Keratinocyte (primary cell): ENCODE results near the gene STN1. TPM values are rescaled to one million over a fixed set of nuclear protein-coding genes. Genes with fewer than 3 reads are reported as not detected.

Source experiments
- DNase-seq: peaks from one replicate; pipeline ENCODE4 v3.0.0-alpha.2; 2011; ENCODE audit warnings: low read depth, missing footprints, low spot score
- FAIRE-seq: peaks from 2 replicates; lab custom pipeline; 2011; peaks lifted over from hg19 to GRCh38; lab: Jason Lieb, UNC
- H2AFZ ChIP-seq: 2 replicates; pipeline ENCODE4 v1.6.0; 2012; ENCODE audit warnings: low read length, control low read depth, inconsistent platforms; ENCODE audit not compliant: control insufficient read depth
- H3K27ac ChIP-seq: 2 replicates; pipeline ENCODE4 v1.5.1; 2011; ENCODE audit warnings: low read length; ENCODE audit not compliant: control insufficient read depth, insufficient read depth
- H3K27me3 ChIP-seq: 3 replicates; pipeline ENCODE4 v1.6.0; 2011; ENCODE audit warnings: low read length; ENCODE audit not compliant: control insufficient read depth, insufficient read depth; ENCODE audit errors: extremely low read depth
- H3K36me3 ChIP-seq, 2 experiments: 2 replicates in 1 of 2; 3 replicates in 1 of 2; pipeline ENCODE4 v1.5.1; 2011; ENCODE audit warnings: low read length in 2 of 2, mild to moderate bottlenecking in 1 of 2; ENCODE audit not compliant: control insufficient read depth in 2 of 2, insufficient read depth in 2 of 2; ENCODE audit errors: extremely low read depth in 1 of 2
- H3K4me1 ChIP-seq: 3 replicates; pipeline ENCODE4 v1.5.1; 2011; ENCODE audit warnings: low read length; ENCODE audit not compliant: control insufficient read depth, insufficient read depth; ENCODE audit errors: extremely low read depth
- H3K4me2 ChIP-seq: 3 replicates; pipeline ENCODE4 v1.6.0; 2011; ENCODE audit warnings: low read depth, low read length; ENCODE audit not compliant: control insufficient read depth, insufficient read depth; ENCODE audit errors: extremely low read depth
- H3K4me3 ChIP-seq, 3 experiments: fragments of 200-600 bp in 1 of 3; sonication (generic) in 1 of 3; 2 replicates in 2 of 3; 3 replicates in 1 of 3; pipeline ENCODE4 v1.5.1; 2011 to 2016; ENCODE audit warnings: low read length in 3 of 3, mild to moderate bottlenecking in 3 of 3, control low read depth in 2 of 3, inconsistent platforms in 1 of 3, low read depth in 1 of 3, mixed read lengths in 1 of 3, mixed run types in 1 of 3, moderate library complexity in 1 of 3; ENCODE audit not compliant: control insufficient read depth in 2 of 3, insufficient read depth in 2 of 3; ENCODE audit errors: extremely low read depth in 1 of 3
- H3K79me2 ChIP-seq: 2 replicates; pipeline ENCODE4 v1.6.0; 2012; ENCODE audit warnings: low read length; ENCODE audit not compliant: control insufficient read depth, insufficient read depth
- H3K9ac ChIP-seq: 3 replicates; pipeline ENCODE4 v1.6.0; 2011; ENCODE audit warnings: low read length; ENCODE audit not compliant: control insufficient read depth, insufficient read depth; ENCODE audit errors: extremely low read depth
- H3K9me1 ChIP-seq: 3 replicates; pipeline ENCODE4 v1.6.0; 2011; ENCODE audit warnings: low read length; ENCODE audit not compliant: control insufficient read depth, insufficient read depth; ENCODE audit errors: extremely low read depth
- H3K9me3 ChIP-seq: 2 replicates; pipeline ENCODE4 v1.5.1; 2012; ENCODE audit warnings: low read depth, low read length; ENCODE audit not compliant: control insufficient read depth
- H4K20me1 ChIP-seq: 3 replicates; pipeline ENCODE4 v1.6.0; 2011; ENCODE audit warnings: low read length; ENCODE audit not compliant: control insufficient read depth, insufficient read depth; ENCODE audit errors: extremely low read depth
- EZH2 ChIP-seq: IDR thresholded peaks from one replicate; pipeline ENCODE4 v1.6.1; 2012; ENCODE audit warnings: inconsistent platforms, mild to moderate bottlenecking, low read length, moderate library complexity
- dilution Hi-C: fragments of 300-500 bp; cut with MboI; formaldehyde crosslinking; loops from one replicate; pipeline ENCODE4 v1.7.0; 2020; ENCODE audit warnings: low sequenced_read_pairs; ENCODE audit not compliant: extremely low pct_ligation_motif_present
- polyA plus RNA-seq, 5 experiments: library from polyadenylated mRNA; depleted of rRNA in 3 of 5; stranded (reverse) in 3 of 5; stranded (forward) in 1 of 5; unstranded in 1 of 5; fragments of >200 nt; gene quantifications; 1 replicate in 1 of 5; 2 replicates in 3 of 5; 3 replicates in 1 of 5; pipeline versions ENCODE4 v1.2.1 to v1.2.3, GENCODE V29; 2011 to 2012; ENCODE audit warnings: missing spikeins in 2 of 5, low read depth in 1 of 5, low replicate concordance in 1 of 5
- TF ChIP-seq, protein P1 (sequence below), 3 experiments: IDR thresholded peaks in 1 of 3; conservative IDR thresholded peaks in 1 of 3; optimal IDR thresholded peaks in 1 of 3; 2 replicates in 2 of 3; 3 replicates in 1 of 3; pipeline versions ENCODE3 to v1.5.1; 2011; ENCODE audit warnings: low read length in 3 of 3, mild to moderate bottlenecking in 3 of 3, moderate library complexity in 2 of 3, control low read depth in 1 of 3, inconsistent platforms in 1 of 3; ENCODE audit not compliant: insufficient read depth in 2 of 3; ENCODE audit errors: extremely low read depth in 1 of 3

STN1 gene
- polyA plus RNA-seq, 1 donor (not counting 4 experiments of a cell fraction or from before 2014, with no cell fraction given): 29.0 TPM

DNA sequence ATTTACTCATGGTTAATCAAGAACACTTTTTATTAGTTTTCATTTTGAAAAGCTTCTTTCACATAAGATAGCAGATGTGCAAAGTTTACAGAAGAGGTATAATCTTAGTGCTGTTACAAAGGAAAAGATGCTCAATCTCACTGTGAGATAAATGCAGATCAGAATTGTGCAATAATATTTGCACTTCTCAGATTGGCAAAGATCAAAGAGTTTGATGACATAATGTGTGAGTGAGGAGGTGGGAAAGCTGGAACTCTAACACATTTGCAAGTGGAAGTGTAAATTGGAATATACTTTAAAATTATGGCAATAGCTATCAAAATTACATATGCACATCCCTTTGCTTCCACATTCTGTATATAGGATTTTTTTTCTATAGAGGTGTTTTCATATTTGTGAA, 21.5 kb upstream of the STN1 start:
- dilution Hi-C loops: no loop called here

DNA sequence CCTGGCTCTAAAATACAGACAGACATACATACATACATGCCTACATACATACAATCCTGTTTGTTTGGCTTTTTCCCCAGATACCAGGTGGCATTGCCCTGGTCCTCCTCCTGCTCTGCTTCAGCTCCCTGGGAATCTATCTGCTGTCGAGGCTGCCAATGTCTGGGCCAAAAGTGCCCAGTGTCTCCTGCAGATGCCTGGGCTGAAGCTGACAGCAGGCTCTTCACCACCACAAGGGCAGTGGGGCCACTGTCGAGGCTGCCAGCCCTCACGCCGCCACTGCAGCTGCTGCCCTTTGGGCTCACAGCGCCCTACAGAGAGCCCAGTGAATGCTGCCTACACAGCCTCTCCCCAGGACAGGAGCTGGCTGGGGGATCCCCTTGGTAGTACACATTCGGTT, 18.0 kb upstream of the STN1 start:
- TF ChIP-seq EZH2: no peak
- TF ChIP-seq, protein P1, sequence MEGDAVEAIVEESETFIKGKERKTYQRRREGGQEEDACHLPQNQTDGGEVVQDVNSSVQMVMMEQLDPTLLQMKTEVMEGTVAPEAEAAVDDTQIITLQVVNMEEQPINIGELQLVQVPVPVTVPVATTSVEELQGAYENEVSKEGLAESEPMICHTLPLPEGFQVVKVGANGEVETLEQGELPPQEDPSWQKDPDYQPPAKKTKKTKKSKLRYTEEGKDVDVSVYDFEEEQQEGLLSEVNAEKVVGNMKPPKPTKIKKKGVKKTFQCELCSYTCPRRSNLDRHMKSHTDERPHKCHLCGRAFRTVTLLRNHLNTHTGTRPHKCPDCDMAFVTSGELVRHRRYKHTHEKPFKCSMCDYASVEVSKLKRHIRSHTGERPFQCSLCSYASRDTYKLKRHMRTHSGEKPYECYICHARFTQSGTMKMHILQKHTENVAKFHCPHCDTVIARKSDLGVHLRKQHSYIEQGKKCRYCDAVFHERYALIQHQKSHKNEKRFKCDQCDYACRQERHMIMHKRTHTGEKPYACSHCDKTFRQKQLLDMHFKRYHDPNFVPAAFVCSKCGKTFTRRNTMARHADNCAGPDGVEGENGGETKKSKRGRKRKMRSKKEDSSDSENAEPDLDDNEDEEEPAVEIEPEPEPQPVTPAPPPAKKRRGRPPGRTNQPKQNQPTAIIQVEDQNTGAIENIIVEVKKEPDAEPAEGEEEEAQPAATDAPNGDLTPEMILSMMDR (optimal IDR thresholded peaks at IDR 0.05 in 1 of 3, IDR thresholded peaks at IDR 0.05 in 1 of 3, conservative IDR thresholded peaks at IDR 0.05 in 1 of 3; ENCODE audit: extremely low read depth in 1 of 3, insufficient read depth in 2 of 3, low read length in 3 of 3): no peak
- no peak overlapping the region for H3K27ac ChIP-seq
- dilution Hi-C loops: no loop called here
- no peak overlapping the region for H3K4me3 ChIP-seq
- no peaks in the 10 kb centered on the region for H3K36me3 ChIP-seq
- H3K4me1 ChIP-seq: peaks cover 6% of the 10 kb centered on the region
- DNase-seq (no peak), FAIRE-seq (no peak)
- H4K20me1 ChIP-seq: no peaks in the 10 kb centered on the region
- H3K9ac ChIP-seq: no peak overlapping the region
- H3K4me2 ChIP-seq: no peak overlapping the region
- H3K79me2 ChIP-seq: no peaks in the 10 kb centered on the region
- no peaks in the 10 kb centered on the region for H3K9me3 ChIP-seq
- no peak overlapping the region for H2AFZ ChIP-seq
- no peaks in the 10 kb centered on the region for H3K27me3 ChIP-seq
- peaks cover 2% of the 10 kb centered on the region for H3K9me1 ChIP-seq

More for the DNA sequence above, 21.5 kb upstream of the STN1 start:
- Histone ChIP-seq H4K20me1 (no peaks in the 10 kb centered on the region), H3K4me1 (peaks cover 23% of the 10 kb centered on the region), H3K27me3 (no peaks in the 10 kb centered on the region), H3K9ac (no peak overlapping the region), H2AFZ (no peak overlapping the region), H3K4me2 (no peak overlapping the region), H3K36me3 (no peaks in the 10 kb centered on the region), H3K9me1 (no peaks in the 10 kb centered on the region), H3K79me2 (no peaks in the 10 kb centered on the region), H3K27ac (no peak overlapping the region), H3K9me3 (no peaks in the 10 kb centered on the region), H3K4me3 (no peak overlapping the region)
- no peak for FAIRE-seq
- TF ChIP-seq, protein P1 (optimal IDR thresholded peaks at IDR 0.05 in 1 of 3, IDR thresholded peaks at IDR 0.05 in 1 of 3, conservative IDR thresholded peaks at IDR 0.05 in 1 of 3; ENCODE audit: extremely low read depth in 1 of 3, insufficient read depth in 2 of 3, low read length in 3 of 3): no peak
- TF ChIP-seq EZH2: no peak
- no peak for DNase-seq
